Neutrophil (primary cell): Measurements from ENCODE around the gene PHC2.

Experiments used
- H3K27ac ChIP-seq: fragments of 200-600 bp; sonication (generic); 2 replicates; pipeline ENCODE4 v1.5.1; 2016; ENCODE audit warnings: mild to moderate bottlenecking, moderate library complexity
- H3K27me3 ChIP-seq: fragments of 200-600 bp; sonication (generic); 2 replicates; pipeline ENCODE4 v1.6.0; 2016; ENCODE audit warnings: mild to moderate bottlenecking
- H3K36me3 ChIP-seq: fragments of 200-600 bp; sonication (generic); 2 replicates; pipeline ENCODE4 v1.5.1; 2017
- H3K4me1 ChIP-seq, 2 experiments: fragments of 200-600 bp in 1 of 2; sonication (generic) in 1 of 2; 1 replicate in 1 of 2; 2 replicates in 1 of 2; pipeline versions ENCODE4 v1.5.1 to v1.6.1; 2013 to 2016; ENCODE audit warnings: low read depth in 1 of 2, low read length in 1 of 2, mild to moderate bottlenecking in 1 of 2, moderate library complexity in 1 of 2; ENCODE audit not compliant: control insufficient read depth in 1 of 2, insufficient read depth in 1 of 2
- H3K4me3 ChIP-seq, 2 experiments: fragments of 200-600 bp in 1 of 2; sonication (generic) in 1 of 2; 1 replicate in 1 of 2; 2 replicates in 1 of 2; pipeline ENCODE4 v1.5.1; 2013 to 2016; ENCODE audit warnings: low read depth in 1 of 2, low read length in 1 of 2, mild to moderate bottlenecking in 1 of 2, moderate library complexity in 1 of 2
- H3K9me3 ChIP-seq: fragments of 200-600 bp; sonication (generic); 2 replicates; pipeline ENCODE4 v1.5.1; 2016
- TF ChIP-seq, protein P1 (sequence below): fragments of 200-600 bp; sonication (generic); IDR thresholded peaks from 2 replicates; pipeline ENCODE4 v1.5.1; 2016; ENCODE audit warnings: antibody characterized with exemption

The PHC2 gene

DNA sequence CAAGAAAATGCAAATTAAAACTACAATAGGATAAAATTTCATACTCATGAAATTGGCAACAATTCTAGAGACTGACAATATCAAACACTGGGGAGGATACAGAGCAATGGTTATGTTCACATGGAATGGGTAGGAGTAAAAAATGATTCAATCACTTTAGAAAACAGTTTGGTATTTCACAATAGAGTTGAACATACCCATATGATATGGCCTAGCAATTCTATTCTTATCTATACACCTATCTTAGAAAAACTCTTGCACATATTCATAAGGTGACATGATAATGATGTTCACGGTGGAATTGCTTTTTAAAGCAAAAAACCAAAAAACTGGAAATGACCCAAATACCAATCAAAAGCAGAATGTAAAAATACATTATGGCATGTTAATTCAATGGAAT is 28.7 kb downstream of the PHC2 start:
- Histone ChIP-seq H3K4me3 (no peak overlapping the region), H3K27me3 (no peaks in the 10 kb centered on the region)

DNA sequence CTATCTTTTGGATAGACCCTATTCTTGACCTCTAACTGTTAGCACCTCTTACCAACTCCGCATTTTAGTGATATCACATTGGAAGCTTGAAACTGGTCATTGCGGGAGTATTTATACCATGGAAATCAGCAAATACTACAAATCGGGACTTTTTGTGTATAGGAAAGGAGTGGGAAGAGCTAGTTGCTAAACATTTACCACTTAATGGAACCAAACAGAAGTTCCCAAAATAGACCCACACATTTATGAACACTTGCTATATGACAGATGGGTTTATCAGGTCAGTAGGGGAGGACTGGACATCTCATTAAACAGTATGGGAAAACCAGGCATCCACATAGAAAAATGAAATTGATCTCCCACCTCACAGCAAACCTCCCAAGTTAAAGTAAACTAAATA is 29.4 kb downstream of the PHC2 start:
- TF ChIP-seq, protein P1, sequence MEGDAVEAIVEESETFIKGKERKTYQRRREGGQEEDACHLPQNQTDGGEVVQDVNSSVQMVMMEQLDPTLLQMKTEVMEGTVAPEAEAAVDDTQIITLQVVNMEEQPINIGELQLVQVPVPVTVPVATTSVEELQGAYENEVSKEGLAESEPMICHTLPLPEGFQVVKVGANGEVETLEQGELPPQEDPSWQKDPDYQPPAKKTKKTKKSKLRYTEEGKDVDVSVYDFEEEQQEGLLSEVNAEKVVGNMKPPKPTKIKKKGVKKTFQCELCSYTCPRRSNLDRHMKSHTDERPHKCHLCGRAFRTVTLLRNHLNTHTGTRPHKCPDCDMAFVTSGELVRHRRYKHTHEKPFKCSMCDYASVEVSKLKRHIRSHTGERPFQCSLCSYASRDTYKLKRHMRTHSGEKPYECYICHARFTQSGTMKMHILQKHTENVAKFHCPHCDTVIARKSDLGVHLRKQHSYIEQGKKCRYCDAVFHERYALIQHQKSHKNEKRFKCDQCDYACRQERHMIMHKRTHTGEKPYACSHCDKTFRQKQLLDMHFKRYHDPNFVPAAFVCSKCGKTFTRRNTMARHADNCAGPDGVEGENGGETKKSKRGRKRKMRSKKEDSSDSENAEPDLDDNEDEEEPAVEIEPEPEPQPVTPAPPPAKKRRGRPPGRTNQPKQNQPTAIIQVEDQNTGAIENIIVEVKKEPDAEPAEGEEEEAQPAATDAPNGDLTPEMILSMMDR = no peak
- peaks cover 0 to under 1% of the 10 kb centered on the region in 2 experiments for H3K4me1 ChIP-seq

More for the DNA sequence above, 28.7 kb downstream of the PHC2 start:
- TF ChIP-seq, protein P1 = no peak
- H3K36me3 ChIP-seq = no peaks in the 10 kb centered on the region
- no peak overlapping the region for H3K27ac ChIP-seq
- H3K4me1 ChIP-seq = no peaks in the 10 kb centered on the region
- H3K9me3 ChIP-seq = no peaks in the 10 kb centered on the region

DNA sequence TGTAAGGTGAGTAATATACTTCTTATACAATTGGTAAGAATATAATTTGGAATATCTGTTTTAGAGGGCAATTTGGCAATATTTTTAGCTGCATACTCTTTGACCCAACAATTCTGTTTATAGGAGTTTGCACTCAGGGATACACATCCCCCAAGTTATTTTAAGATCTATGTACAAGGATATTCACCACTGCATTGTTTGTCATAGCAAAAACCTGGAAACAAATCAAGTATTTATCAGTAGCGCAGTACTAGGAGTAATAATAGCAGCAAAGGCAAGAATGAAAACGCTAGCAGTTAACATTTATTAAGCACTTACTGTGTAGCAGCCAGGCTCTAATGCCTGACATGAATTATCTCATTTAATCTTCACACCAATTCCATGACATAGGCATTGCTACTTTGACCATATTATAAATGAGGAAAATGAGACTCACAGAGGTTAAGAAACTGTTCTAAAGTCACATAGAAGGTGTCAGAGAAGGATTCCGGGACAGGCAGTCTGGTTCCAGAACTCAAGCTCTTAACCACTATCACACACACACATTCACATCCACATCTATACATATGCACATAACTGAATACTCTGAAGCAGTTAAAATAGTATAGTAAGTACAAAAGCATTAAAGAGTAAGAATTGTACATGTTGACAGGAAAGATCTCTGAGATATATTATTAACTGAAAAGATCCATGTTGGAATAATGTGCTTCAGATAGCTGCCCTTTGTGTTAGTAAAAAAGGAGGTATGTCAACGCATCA is 30.6 kb downstream of the PHC2 start:
- Histone ChIP-seq H3K27me3 (peaks cover 4% of the 10 kb centered on the region), H3K4me3 (no peak overlapping the region), H3K27ac (no peak overlapping the region), H3K9me3 (no peaks in the 10 kb centered on the region), H3K4me1 (peaks cover 0 to 5% of the 10 kb centered on the region in 2 experiments), H3K36me3 (no peaks in the 10 kb centered on the region)
- TF ChIP-seq, protein P1 = no peak

More for the DNA sequence above, 29.4 kb downstream of the PHC2 start:
- Histone ChIP-seq H3K9me3 (no peaks in the 10 kb centered on the region), H3K27me3 (peaks cover 4% of the 10 kb centered on the region), H3K4me3 (no peak overlapping the region), H3K27ac (no peak overlapping the region), H3K36me3 (no peaks in the 10 kb centered on the region)

DNA sequence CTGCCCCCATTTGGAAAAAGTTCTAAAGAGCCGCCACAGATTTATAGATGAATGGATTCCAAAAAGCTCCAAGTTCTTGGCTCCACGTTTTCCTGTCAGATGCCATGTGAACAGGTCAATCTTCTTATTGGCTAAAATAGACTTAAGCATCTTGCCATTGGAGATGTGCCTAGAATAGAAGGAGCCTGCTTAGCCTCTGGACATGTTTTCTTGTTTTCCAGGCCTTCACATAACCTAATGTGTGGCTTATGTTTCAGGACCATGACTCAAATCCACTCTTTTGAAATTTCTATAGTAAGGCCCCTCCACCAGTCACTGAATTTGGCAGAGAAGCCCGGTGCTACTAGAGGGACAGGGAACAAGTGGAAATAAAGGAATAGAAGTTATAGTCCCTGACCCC is 31.5 kb downstream of the PHC2 start:
- Histone ChIP-seq H3K4me1 (peaks cover 0 to 5% of the 10 kb centered on the region in 2 experiments), H3K27me3 (peaks cover 4% of the 10 kb centered on the region), H3K9me3 (no peaks in the 10 kb centered on the region), H3K4me3 (no peak overlapping the region), H3K36me3 (no peaks in the 10 kb centered on the region), H3K27ac (no peak overlapping the region)
- TF ChIP-seq, protein P1 = no peak

DNA sequence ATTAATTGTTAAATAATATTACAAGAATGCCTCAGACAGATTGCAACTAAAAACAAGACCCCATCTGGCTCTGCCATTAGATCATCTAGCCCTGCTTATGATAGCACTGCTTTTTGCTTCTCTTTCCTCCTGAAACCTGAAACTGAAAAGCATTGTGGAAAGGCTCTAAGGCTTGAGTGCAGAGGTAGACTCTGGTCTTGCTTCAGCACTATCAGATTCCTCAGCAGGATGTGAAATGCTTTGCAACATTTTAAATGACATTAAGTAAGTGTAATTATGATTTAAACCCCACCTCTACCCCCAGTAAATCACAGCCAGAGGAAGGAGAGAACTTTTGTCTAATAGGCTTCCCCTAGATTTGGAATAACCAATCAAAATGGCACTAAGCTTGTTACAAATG is 32.9 kb downstream of the PHC2 start:
- Histone ChIP-seq H3K36me3 (no peaks in the 10 kb centered on the region), H3K27ac (no peak overlapping the region), H3K4me1 (peaks cover 0 to 5% of the 10 kb centered on the region in 2 experiments), H3K9me3 (no peaks in the 10 kb centered on the region), H3K27me3 (peaks cover 4% of the 10 kb centered on the region), H3K4me3 (no peak overlapping the region)
- TF ChIP-seq, protein P1 = no peak
